ENCODE measurements around the gene HNRNPAB. TPM values are rescaled to one million over a fixed set of nuclear protein-coding genes. Genes with fewer than 3 reads are reported as not detected.

Gene HNRNPAB
- total RNA-seq, 4 donors from 2014 or later = 57.0 to 113 (median 83.1) TPM

DNA sequence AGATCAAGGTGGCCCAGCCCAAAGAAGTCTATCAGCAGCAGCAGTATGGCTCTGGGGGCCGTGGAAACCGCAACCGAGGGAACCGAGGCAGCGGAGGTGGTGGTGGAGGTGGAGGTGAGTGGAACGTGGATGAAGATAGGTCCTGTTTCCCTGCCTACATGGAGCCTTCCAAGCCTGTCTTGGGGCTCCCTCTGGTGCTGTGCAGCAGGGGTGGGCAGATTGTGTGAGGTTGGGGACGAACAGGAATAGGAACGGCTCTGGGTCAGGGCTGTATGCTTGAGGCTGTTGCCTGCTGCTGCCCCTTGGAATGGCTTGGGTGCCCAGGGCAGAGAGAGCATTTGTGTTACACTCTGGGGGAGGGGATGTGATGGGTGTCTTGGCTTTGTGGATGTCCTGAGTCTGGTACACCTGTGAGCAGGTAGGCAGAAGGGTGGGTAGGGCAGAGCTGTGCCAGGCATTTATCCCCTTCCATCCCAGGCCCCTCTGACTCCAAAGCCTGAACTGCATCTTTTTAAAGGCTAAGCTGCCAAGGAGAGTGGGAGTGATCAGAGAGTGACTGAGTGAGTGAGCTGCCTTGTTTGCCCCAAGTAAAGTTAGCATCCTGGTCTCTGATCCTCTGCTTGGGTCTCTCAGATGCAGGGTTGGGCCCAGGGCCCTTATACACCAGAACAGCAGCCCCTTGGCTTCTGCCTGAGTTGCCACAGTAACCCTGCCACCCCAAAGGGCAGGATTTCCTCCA lies 5.2 kb downstream of the HNRNPAB start:
- 79% methylated on average over 8 of the region's 8 CpGs for WGBS
- TF ChIP-seq, protein P1, sequence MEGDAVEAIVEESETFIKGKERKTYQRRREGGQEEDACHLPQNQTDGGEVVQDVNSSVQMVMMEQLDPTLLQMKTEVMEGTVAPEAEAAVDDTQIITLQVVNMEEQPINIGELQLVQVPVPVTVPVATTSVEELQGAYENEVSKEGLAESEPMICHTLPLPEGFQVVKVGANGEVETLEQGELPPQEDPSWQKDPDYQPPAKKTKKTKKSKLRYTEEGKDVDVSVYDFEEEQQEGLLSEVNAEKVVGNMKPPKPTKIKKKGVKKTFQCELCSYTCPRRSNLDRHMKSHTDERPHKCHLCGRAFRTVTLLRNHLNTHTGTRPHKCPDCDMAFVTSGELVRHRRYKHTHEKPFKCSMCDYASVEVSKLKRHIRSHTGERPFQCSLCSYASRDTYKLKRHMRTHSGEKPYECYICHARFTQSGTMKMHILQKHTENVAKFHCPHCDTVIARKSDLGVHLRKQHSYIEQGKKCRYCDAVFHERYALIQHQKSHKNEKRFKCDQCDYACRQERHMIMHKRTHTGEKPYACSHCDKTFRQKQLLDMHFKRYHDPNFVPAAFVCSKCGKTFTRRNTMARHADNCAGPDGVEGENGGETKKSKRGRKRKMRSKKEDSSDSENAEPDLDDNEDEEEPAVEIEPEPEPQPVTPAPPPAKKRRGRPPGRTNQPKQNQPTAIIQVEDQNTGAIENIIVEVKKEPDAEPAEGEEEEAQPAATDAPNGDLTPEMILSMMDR (IDR thresholded peaks at IDR 0.05) = no peak
- TF ChIP-seq POLR2A (IDR thresholded peaks at IDR 0.05) = no peak
- H3K36me3 ChIP-seq = peaks cover 80% of the 10 kb centered on the region
- peak in 1 of 2 donors; percentile 54 for DNase-seq (ENCODE audit: low spot score in 2 of 2)
- H3K4me3 ChIP-seq = no peak overlapping the region
- H3K27ac ChIP-seq = no peak overlapping the region
- H3K9me3 ChIP-seq = no peaks in the 10 kb centered on the region
- no peaks in the 10 kb centered on the region for H3K27me3 ChIP-seq
- peaks cover 37% of the 10 kb centered on the region for H3K4me1 ChIP-seq

DNA sequence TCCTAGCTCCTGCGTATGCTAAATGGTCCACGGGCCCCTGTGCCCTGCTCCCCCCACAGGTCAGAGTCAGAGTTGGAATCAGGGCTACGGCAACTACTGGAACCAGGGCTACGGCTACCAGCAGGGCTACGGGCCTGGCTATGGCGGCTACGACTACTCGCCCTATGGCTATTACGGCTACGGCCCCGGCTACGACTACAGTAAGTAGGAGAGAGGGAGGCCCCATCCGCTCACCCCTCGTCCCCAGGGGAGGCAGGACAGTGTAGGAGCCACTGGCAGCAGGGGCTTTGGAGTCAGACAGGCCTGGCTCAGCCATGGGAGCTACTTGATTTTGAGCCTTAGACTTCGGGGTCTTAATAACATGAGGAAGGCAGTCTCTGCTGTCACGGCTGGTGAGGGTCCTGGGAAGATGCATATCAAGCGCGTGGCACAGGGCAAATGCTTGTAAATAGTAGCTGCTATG lies 5.8 kb downstream of the HNRNPAB start:
- TF ChIP-seq POLR2A (IDR thresholded peaks at IDR 0.05) = no peak
- no peak for TF ChIP-seq POLR2AphosphoS5 (IDR thresholded peaks at IDR 0.05)
- TF ChIP-seq, protein P1 (IDR thresholded peaks at IDR 0.05) = no peak
- TF ChIP-seq EP300 (IDR thresholded peaks at IDR 0.05) = no peak
- H3K27me3 ChIP-seq = no peaks in the 10 kb centered on the region
- no peak overlapping the region for H3K27ac ChIP-seq
- H3K9me3 ChIP-seq = no peaks in the 10 kb centered on the region
- WGBS = 77% methylated on average over 9 of the region's 18 CpGs
- H3K36me3 ChIP-seq = peaks cover 86% of the 10 kb centered on the region
- no peak overlapping the region for H3K4me3 ChIP-seq
- no peak for DNase-seq (ENCODE audit: low spot score in 2 of 2)
- H3K4me1 ChIP-seq = peaks cover 37% of the 10 kb centered on the region

DNA sequence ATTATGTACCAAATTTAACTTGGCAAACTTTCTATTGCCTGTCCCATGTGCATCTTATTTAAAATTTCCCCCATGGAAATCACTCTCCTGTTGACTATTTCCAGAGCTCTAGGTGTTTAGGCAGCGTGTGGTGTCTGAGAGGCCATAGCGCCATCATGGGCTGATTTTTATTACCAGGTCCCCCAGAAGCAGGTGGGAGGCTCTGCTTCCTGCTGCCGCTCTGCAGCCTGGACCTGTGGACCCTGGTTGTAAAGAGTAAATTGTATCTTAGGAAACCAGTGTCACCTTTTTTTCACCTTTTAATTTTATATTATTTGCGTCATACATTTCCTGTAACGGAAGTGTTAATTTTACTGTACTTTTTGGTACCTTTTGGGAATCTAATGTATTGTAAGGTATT lies 6.4 kb downstream of the HNRNPAB start:
- Histone ChIP-seq H3K27ac (no peak overlapping the region), H3K4me1 (peaks cover 33% of the 10 kb centered on the region), H3K4me3 (no peak overlapping the region), H3K9me3 (no peaks in the 10 kb centered on the region), H3K36me3 (peaks cover 92% of the 10 kb centered on the region), H3K27me3 (no peaks in the 10 kb centered on the region)
- WGBS = 94% methylated on average over 5 of the region's 5 CpGs
- DNase-seq (ENCODE audit: low spot score in 2 of 2) = no peak
- TF ChIP-seq, protein P1 (IDR thresholded peaks at IDR 0.05) = no peak
- TF ChIP-seq EP300 (IDR thresholded peaks at IDR 0.05) = no peak
- TF ChIP-seq POLR2AphosphoS5 (IDR thresholded peaks at IDR 0.05) = no peak
- no peak for TF ChIP-seq POLR2A (IDR thresholded peaks at IDR 0.05)

DNA sequence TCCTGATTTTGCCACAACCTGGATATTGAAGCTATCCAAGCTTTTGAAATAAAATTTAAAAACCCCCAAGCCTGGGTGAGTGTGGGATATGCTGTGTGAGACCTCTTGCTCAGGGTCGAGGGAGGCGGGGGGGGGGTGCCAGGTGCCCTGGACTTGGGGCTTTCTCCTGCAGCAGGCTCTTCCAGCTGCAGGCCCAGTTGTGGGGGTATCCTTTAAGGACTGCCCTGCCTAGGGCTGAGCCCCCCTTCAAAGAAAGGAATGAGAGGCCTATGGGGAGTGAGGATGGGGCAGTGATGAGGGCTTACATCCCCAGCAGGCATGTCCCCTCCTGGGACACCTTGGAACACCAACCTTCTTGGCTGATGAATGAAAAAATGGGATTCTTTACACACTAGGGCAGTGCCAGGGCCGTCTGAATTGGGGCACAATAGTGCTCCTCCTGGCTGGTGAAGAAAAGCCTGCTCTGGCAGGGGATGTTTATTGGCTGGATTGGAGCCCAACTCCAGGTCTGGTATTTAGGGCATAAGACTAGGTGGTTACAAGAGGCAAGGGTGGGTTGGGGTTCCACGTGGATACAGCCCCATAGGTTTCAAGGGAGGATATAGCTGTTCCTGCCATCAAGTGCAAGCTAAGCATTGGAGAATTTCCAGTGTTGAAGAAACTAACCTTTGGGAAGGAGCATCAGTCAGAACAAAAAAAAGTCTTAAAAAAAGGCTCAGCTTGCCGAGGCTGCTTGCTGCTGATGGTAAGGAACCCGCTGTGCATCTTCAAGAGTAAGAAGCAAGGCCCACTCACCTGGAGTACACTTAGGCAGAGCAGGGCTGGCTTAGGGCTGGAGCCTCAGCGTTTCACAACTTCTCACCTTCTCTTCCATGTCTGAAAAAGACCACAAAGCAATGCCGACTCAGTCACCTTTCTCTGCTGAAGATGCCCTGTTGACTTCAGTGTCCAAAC lies 7.0 kb downstream of the HNRNPAB start:
- no peaks in the 10 kb centered on the region for H3K9me3 ChIP-seq
- DNase-seq (ENCODE audit: low spot score in 2 of 2) = no peak
- TF ChIP-seq EP300 (IDR thresholded peaks at IDR 0.05) = no peak
- TF ChIP-seq POLR2A (IDR thresholded peaks at IDR 0.05) = no peak
- TF ChIP-seq, protein P1 (IDR thresholded peaks at IDR 0.05) = no peak
- TF ChIP-seq POLR2AphosphoS5 (IDR thresholded peaks at IDR 0.05) = no peak
- H3K27ac ChIP-seq = no peak overlapping the region
- WGBS = 61% methylated on average over 8 of the region's 8 CpGs
- H3K4me1 ChIP-seq = peaks cover 26% of the 10 kb centered on the region
- no peak overlapping the region for H3K4me3 ChIP-seq
- no peaks in the 10 kb centered on the region for H3K27me3 ChIP-seq
- peaks cover 96% of the 10 kb centered on the region for H3K36me3 ChIP-seq
